H9 (cell line): Measurements from ENCODE around the gene PRPF18. TPM values are rescaled to one million over a fixed set of nuclear protein-coding genes. Genes with fewer than 3 reads are reported as not detected.

Experiments
- DNase-seq: peaks from one replicate; pipeline ENCODE4 v3.0.0-alpha.2; 2017
- H2AFZ ChIP-seq: one replicate; pipeline ENCODE4 v1.6.1; 2013; ENCODE audit warnings: mild to moderate bottlenecking, low read length, control low read depth, moderate library complexity
- H2AK5ac ChIP-seq: 2 replicates; pipeline ENCODE4 v1.6.1; 2013; ENCODE audit warnings: low read length, control low read depth, mixed read lengths; ENCODE audit not compliant: insufficient read length
- H2BK120ac ChIP-seq: one replicate; pipeline ENCODE4 v1.6.1; 2013; ENCODE audit warnings: low read depth, mild to moderate bottlenecking, low read length, control low read depth, inconsistent platforms; ENCODE audit not compliant: poor library complexity, severe bottlenecking
- H2BK12ac ChIP-seq: 2 replicates; pipeline ENCODE4 v1.6.1; 2013; ENCODE audit warnings: low read length, control low read depth, mixed read lengths, low read depth; ENCODE audit not compliant: insufficient read length
- H2BK15ac ChIP-seq: 2 replicates; pipeline ENCODE4 v1.6.1; 2013; ENCODE audit warnings: low read depth, low read length, control low read depth
- H2BK20ac ChIP-seq: one replicate; pipeline ENCODE4 v1.6.1; 2013; ENCODE audit warnings: low read depth, mild to moderate bottlenecking, low read length, control low read depth, inconsistent platforms; ENCODE audit not compliant: poor library complexity, severe bottlenecking
- H2BK5ac ChIP-seq: 2 replicates; pipeline ENCODE4 v1.6.1; 2013; ENCODE audit warnings: low read length, control low read depth, mixed read lengths; ENCODE audit not compliant: insufficient read length
- H3K14ac ChIP-seq: 2 replicates; pipeline ENCODE4 v1.6.1; 2013; ENCODE audit warnings: low read length, control low read depth; ENCODE audit not compliant: insufficient read depth
- H3K18ac ChIP-seq: 2 replicates; pipeline ENCODE4 v1.6.1; 2013; ENCODE audit warnings: low read depth, mild to moderate bottlenecking, mixed read lengths, low read length, control low read depth; ENCODE audit not compliant: insufficient read length
- H3K23ac ChIP-seq: 2 replicates; pipeline ENCODE4 v1.6.1; 2013; ENCODE audit warnings: low read length, control low read depth, mixed read lengths, low read depth; ENCODE audit not compliant: insufficient read length
- H3K23me2 ChIP-seq: 2 replicates; pipeline ENCODE4 v1.6.1; 2013; ENCODE audit warnings: low read depth, mild to moderate bottlenecking, mixed read lengths, low read length, control low read depth; ENCODE audit not compliant: insufficient read length, poor library complexity, severe bottlenecking
- H3K27ac ChIP-seq: 2 replicates; pipeline ENCODE4 v1.5.1; 2013; ENCODE audit warnings: low read length, control low read depth, mixed read lengths, low read depth; ENCODE audit not compliant: insufficient read length
- H3K27me3 ChIP-seq: 2 replicates; pipeline ENCODE4 v1.6.1; 2013; ENCODE audit warnings: low read length, control low read depth, inconsistent platforms; ENCODE audit not compliant: insufficient read depth
- H3K4ac ChIP-seq: 2 replicates; pipeline ENCODE4 v1.6.1; 2013; ENCODE audit warnings: low read depth, mild to moderate bottlenecking, control low read depth, inconsistent platforms, low read length, moderate library complexity
- H3K4me1 ChIP-seq: 2 replicates; pipeline ENCODE4 v1.6.1; 2013; ENCODE audit warnings: low read length, control low read depth, inconsistent platforms; ENCODE audit not compliant: insufficient read depth
- H3K4me2 ChIP-seq: 2 replicates; pipeline ENCODE4 v1.6.1; 2013; ENCODE audit warnings: low read length, control low read depth, mixed read lengths; ENCODE audit not compliant: insufficient read length, insufficient read depth
- H3K56ac ChIP-seq: 2 replicates; pipeline ENCODE4 v1.6.1; 2013; ENCODE audit warnings: low read depth, mild to moderate bottlenecking, mixed read lengths, low read length, control low read depth; ENCODE audit not compliant: insufficient read length
- H3K79me1 ChIP-seq: 2 replicates; pipeline ENCODE4 v1.6.1; 2013; ENCODE audit warnings: low read depth, mild to moderate bottlenecking, moderate library complexity, low read length, control low read depth, inconsistent platforms; ENCODE audit not compliant: insufficient read depth, poor library complexity, severe bottlenecking
- H3K79me2 ChIP-seq: 2 replicates; pipeline ENCODE4 v1.6.1; 2013; ENCODE audit warnings: low read length, control low read depth, inconsistent platforms; ENCODE audit not compliant: insufficient read depth
- H3K9ac ChIP-seq: 2 replicates; pipeline ENCODE4 v1.6.1; 2013; ENCODE audit warnings: low read length, control low read depth, mixed read lengths; ENCODE audit not compliant: insufficient read length; ENCODE audit errors: extremely low read depth
- H3K9me3 ChIP-seq: one replicate; pipeline ENCODE4 v1.6.1; 2013; ENCODE audit warnings: low read depth, low read length, inconsistent platforms; ENCODE audit not compliant: control insufficient read depth
- H3T11ph ChIP-seq: one replicate; pipeline ENCODE4 v1.6.1; 2013; ENCODE audit warnings: mild to moderate bottlenecking, low read length, control low read depth, inconsistent platforms
- H4K20me1 ChIP-seq: one replicate; pipeline ENCODE4 v1.6.1; 2013; ENCODE audit not compliant: control insufficient read depth, insufficient read length, insufficient read depth
- H4K5ac ChIP-seq: 2 replicates; pipeline ENCODE4 v1.6.1; 2013; ENCODE audit warnings: low read depth, mild to moderate bottlenecking, mixed read lengths, low read length, control low read depth; ENCODE audit not compliant: insufficient read length
- H4K8ac ChIP-seq: replicated peaks from 2 replicates; pipeline ENCODE4 v1.6.1; 2013; ENCODE audit warnings: low read length, control low read depth, mixed read lengths, low read depth; ENCODE audit not compliant: insufficient read length
- H4K91ac ChIP-seq: 2 replicates; pipeline ENCODE4 v1.6.1; 2013; ENCODE audit warnings: low read depth, mild to moderate bottlenecking, moderate library complexity, mixed read lengths, low read length, control low read depth; ENCODE audit not compliant: insufficient read length
- H3K27ac Mint-ChIP-seq, 3 experiments: 2 replicates in 2 of 3; 3 replicates in 1 of 3; pipeline ENCODE4 v1.8.0; 2020 to 2021; ENCODE audit warnings: mixed read lengths in 3 of 3, mild to moderate bottlenecking in 1 of 3, moderate library complexity in 1 of 3
- H3K27me3 Mint-ChIP-seq: 2 replicates; pipeline ENCODE4 v1.8.0; 2021; ENCODE audit warnings: low read depth, mild to moderate bottlenecking, moderate library complexity, mixed read lengths
- H3K36me3 Mint-ChIP-seq, 3 experiments: 2 replicates in 2 of 3; 3 replicates in 1 of 3; pipeline ENCODE4 v1.8.0; 2020 to 2021; ENCODE audit warnings: low read depth in 3 of 3, mixed read lengths in 3 of 3; ENCODE audit not compliant: insufficient read depth in 1 of 3
- H3K4me1 Mint-ChIP-seq, 2 experiments: 2 replicates each; pipeline ENCODE4 v1.8.0; 2020; ENCODE audit warnings: mixed read lengths in 2 of 2
- H3K4me3 Mint-ChIP-seq, 2 experiments: 2 replicates in 1 of 2; 3 replicates in 1 of 2; pipeline ENCODE4 v1.8.0; 2020 to 2021; ENCODE audit warnings: mild to moderate bottlenecking in 2 of 2, mixed read lengths in 2 of 2, moderate library complexity in 1 of 2
- H3K9me3 Mint-ChIP-seq, 2 experiments: 2 replicates in 1 of 2; 3 replicates in 1 of 2; pipeline ENCODE4 v1.8.0; 2020; ENCODE audit warnings: mild to moderate bottlenecking in 2 of 2, mixed read lengths in 2 of 2, moderate library complexity in 1 of 2
- WGBS: extraction: QIAGEN DNeasy Blood & Tissue Kit; methylation state at CpG from one replicate; pipeline ENCODE4 v1.1.7; 2013; ENCODE audit warnings: missing lambda C conversion rate, low lambda C conversion rate, mixed read lengths; ENCODE audit not compliant: insufficient read length; ENCODE audit errors: extremely low coverage; 5-methylcytosine and 5-hydroxymethylcytosine counted together
- total RNA-seq: library from RNA; stranded (reverse); gene quantifications from 2 replicates; pipeline ENCODE4 v1.2.1, GENCODE V29; 2021
- TF ChIP-seq, protein P1 (sequence below): fragments of 200-600 bp; sonication (generic); conservative IDR thresholded peaks from 3 replicates; pipeline ENCODE4 v1.8.0; 2021; ENCODE audit warnings: antibody characterized with exemption, mild to moderate bottlenecking

The PRPF18 gene
- total RNA-seq, 1 experiment from 2014 or later: 17.1 TPM

GRCh38 chr10:13629116-13629515 is 42.4 kb downstream of the PRPF18 start:
- Histone ChIP-seq H3K9me3 (no peaks in the 10 kb centered on the region), H2BK12ac (no peak overlapping the region), H3K9ac (no peak overlapping the region), H3K27me3 (no peaks in the 10 kb centered on the region), H3T11ph (no peak overlapping the region), H3K4me1 (peaks cover 5% of the 10 kb centered on the region), H3K27ac (no peak overlapping the region), H2AFZ (no peak overlapping the region), H3K4ac (no peak overlapping the region), H2BK15ac (no peak overlapping the region), H4K5ac (no peak overlapping the region), H3K79me2 (no peaks in the 10 kb centered on the region), H3K23me2 (no peaks in the 10 kb centered on the region), H4K91ac (no peak overlapping the region), H3K56ac (no peak overlapping the region), H2BK20ac (peak overlapping the region; percentile 27), H4K20me1 (no peaks in the 10 kb centered on the region), H3K4me2 (no peak overlapping the region), H3K14ac (no peak overlapping the region), H3K23ac (no peak overlapping the region), H2AK5ac (no peak overlapping the region), H4K8ac (no peak overlapping the region), H3K18ac (no peak overlapping the region), H3K79me1 (no peaks in the 10 kb centered on the region), H2BK5ac (no peak overlapping the region), H2BK120ac (no peak overlapping the region)
- H3K9me3 Mint-ChIP-seq: no peaks in the 10 kb centered on the region
- WGBS: no CpG with 5 or more reads among the region's 2 CpGs
- no peak for DNase-seq
- no peaks in the 10 kb centered on the region for H3K27me3 Mint-ChIP-seq
- peaks cover 0 to 6% (median 0%) of the 10 kb centered on the region in 3 experiments; a peak in 1 of 7 replicates for H3K36me3 Mint-ChIP-seq
- H3K4me1 Mint-ChIP-seq: peaks cover 6 to 15% of the 10 kb centered on the region in 2 experiments; a peak in 3 of 4 replicates
- TF ChIP-seq, protein P1, sequence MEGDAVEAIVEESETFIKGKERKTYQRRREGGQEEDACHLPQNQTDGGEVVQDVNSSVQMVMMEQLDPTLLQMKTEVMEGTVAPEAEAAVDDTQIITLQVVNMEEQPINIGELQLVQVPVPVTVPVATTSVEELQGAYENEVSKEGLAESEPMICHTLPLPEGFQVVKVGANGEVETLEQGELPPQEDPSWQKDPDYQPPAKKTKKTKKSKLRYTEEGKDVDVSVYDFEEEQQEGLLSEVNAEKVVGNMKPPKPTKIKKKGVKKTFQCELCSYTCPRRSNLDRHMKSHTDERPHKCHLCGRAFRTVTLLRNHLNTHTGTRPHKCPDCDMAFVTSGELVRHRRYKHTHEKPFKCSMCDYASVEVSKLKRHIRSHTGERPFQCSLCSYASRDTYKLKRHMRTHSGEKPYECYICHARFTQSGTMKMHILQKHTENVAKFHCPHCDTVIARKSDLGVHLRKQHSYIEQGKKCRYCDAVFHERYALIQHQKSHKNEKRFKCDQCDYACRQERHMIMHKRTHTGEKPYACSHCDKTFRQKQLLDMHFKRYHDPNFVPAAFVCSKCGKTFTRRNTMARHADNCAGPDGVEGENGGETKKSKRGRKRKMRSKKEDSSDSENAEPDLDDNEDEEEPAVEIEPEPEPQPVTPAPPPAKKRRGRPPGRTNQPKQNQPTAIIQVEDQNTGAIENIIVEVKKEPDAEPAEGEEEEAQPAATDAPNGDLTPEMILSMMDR: no peak
- peak overlapping the region in 1 of 3 experiments; percentile 39; a peak in 1 of 7 replicates for H3K27ac Mint-ChIP-seq
- no peak overlapping the region for H3K4me3 Mint-ChIP-seq
